Measurements from ENCODE around the gene AARS2.

DNA sequence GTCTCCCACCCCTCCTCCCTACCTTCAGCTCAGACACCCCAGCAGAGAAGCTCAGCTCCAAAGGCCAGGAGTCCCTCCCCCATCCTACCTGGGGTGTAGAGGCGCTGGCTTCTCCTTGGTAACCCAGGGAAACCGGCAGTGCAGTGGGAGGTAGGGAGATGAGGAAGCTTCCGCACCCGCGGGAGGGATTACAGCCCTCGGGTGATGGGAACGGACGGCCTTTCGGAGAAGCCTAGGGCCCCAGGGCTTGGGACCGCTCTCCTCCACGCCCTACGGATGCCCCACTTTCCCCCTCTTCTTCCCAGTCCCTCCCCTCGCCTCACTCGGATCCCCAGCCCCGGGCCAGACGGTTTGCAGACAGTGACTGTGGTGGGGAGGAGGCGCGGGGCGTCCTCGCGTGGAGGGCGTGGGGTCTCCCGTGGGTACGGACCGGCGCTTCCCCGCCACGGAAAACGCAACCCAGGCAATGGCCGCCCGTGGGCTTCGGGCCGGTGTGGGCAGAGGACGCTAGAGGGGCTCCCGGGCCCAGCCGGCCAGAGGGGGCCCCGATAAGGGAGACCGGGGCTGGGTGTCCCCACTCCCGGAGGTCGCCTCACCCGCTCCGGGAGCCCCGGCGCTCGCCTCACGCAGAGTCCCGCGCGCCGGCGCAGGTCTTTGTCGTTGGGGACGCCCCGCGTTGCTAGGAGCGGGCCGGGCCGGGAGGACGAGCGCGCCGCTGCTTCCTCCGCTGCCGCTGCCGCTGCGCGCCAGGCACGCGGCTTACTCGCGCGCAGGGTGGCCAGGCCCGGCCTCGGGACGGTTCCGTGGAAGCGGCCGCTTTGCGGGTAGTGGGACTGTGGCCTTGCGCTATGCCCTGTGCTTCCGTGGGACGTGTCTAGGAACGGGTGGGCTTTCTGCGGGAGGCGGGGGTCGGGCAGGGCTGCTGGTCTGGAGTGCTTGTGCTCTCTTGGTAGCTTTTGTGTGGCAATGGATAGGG, 15.8 kb downstream of the AARS2 start:
- TF ChIP-seq, protein P1, sequence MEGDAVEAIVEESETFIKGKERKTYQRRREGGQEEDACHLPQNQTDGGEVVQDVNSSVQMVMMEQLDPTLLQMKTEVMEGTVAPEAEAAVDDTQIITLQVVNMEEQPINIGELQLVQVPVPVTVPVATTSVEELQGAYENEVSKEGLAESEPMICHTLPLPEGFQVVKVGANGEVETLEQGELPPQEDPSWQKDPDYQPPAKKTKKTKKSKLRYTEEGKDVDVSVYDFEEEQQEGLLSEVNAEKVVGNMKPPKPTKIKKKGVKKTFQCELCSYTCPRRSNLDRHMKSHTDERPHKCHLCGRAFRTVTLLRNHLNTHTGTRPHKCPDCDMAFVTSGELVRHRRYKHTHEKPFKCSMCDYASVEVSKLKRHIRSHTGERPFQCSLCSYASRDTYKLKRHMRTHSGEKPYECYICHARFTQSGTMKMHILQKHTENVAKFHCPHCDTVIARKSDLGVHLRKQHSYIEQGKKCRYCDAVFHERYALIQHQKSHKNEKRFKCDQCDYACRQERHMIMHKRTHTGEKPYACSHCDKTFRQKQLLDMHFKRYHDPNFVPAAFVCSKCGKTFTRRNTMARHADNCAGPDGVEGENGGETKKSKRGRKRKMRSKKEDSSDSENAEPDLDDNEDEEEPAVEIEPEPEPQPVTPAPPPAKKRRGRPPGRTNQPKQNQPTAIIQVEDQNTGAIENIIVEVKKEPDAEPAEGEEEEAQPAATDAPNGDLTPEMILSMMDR (IDR thresholded peaks at IDR 0.05) = no peak
- TF ChIP-seq POLR2A (IDR thresholded peaks at IDR 0.05) = no peak
